ENCODE measurements around the gene KIF5C.

Gene KIF5C

GRCh38 chr2:149006883-149007543, 132.0 kb downstream of the KIF5C start:
- TF ChIP-seq CTCF (IDR thresholded peaks at IDR 0.05; ENCODE audit: control extremely low read depth, extremely low read depth, low read depth, missing control alignments): no peak
- CTCF ChIA-PET: interaction anchor here (1.1 to 4.1 kb wide), 3 partner anchors 10 to 34 kb away, joined by 4 to 40 read pairs (median 5); no protein-coding TSS in a partner anchor
- no peak for DNase-seq (ENCODE audit: extremely low spot score)
- POLR2A ChIA-PET: no interaction called here

GRCh38 chr2:149008381-149008780, 133.4 kb downstream of the KIF5C start:
- no peak for TF ChIP-seq CTCF (IDR thresholded peaks at IDR 0.05; ENCODE audit: control extremely low read depth, extremely low read depth, low read depth, missing control alignments)
- ChIA-PET POLR2A (no interaction called here), CTCF (interaction anchor here (1.4 to 4.2 kb wide), 4 partner anchors 9 to 81 kb away, joined by 3 to 40 read pairs (median 12); no protein-coding TSS in a partner anchor)
- DNase-seq (ENCODE audit: extremely low spot score): no peak

GRCh38 chr2:149009576-149010461, 134.8 kb downstream of the KIF5C start:
- DNase-seq (ENCODE audit: extremely low spot score): no peak
- ChIA-PET POLR2A (no interaction called here), CTCF (interaction anchor here (1.0 to 13.4 kb wide), 8 partner anchors 7 to 552 kb away, joined by 3 to 259 read pairs (median 5); partner anchors contain the start of gene LYPD6B)
- TF ChIP-seq CTCF (IDR thresholded peaks at IDR 0.05; ENCODE audit: control extremely low read depth, extremely low read depth, low read depth, missing control alignments): no peak

GRCh38 chr2:149012545-149012944, 137.5 kb downstream of the KIF5C start:
- DNase-seq (ENCODE audit: extremely low spot score): no peak
- no peak for TF ChIP-seq CTCF (IDR thresholded peaks at IDR 0.05; ENCODE audit: control extremely low read depth, extremely low read depth, low read depth, missing control alignments)
- POLR2A ChIA-PET: no interaction called here
- CTCF ChIA-PET: interaction anchor here (4.2 to 13.4 kb wide), 2 partner anchors 21 kb away, joined by 18 to 259 read pairs; partner anchors contain the start of gene LYPD6B

GRCh38 chr2:149015501-149015900, 140.5 kb downstream of the KIF5C start:
- no peak for TF ChIP-seq CTCF (IDR thresholded peaks at IDR 0.05; ENCODE audit: control extremely low read depth, extremely low read depth, low read depth, missing control alignments)
- DNase-seq (ENCODE audit: extremely low spot score): no peak
- ChIA-PET CTCF (interaction anchor here (3.7 to 13.4 kb wide), 5 partner anchors 7 to 547 kb away, joined by 31 to 259 read pairs (median 40); partner anchors contain the start of gene LYPD6B), POLR2A (no interaction called here)

- DNase-seq (ENCODE audit: extremely low spot score): no peak
- ChIA-PET POLR2A (no interaction called here), CTCF (interaction anchor here (1.0 to 13.4 kb wide), 20 partner anchors 8 to 558 kb away, joined by 3 to 259 read pairs (median 8); partner anchors contain the start of gene LYPD6B)
- TF ChIP-seq CTCF (IDR thresholded peaks at IDR 0.05; ENCODE audit: control extremely low read depth, extremely low read depth, low read depth, missing control alignments): no peak
These were observed 141.0 kb downstream of the KIF5C start for GRCh38 chr2:149015926-149016563.
